HG03066 (cell line): ENCODE data around the gene FLT4.

ENCODE experiments used
- ATAC-seq: cut with Tn5 transposase; IDR thresholded peaks from one replicate; pipeline ENCODE4 v1.9.1; 2021; ENCODE audit warnings: low read depth; ENCODE audit not compliant: unreplicated experiment

The FLT4 gene

DNA sequence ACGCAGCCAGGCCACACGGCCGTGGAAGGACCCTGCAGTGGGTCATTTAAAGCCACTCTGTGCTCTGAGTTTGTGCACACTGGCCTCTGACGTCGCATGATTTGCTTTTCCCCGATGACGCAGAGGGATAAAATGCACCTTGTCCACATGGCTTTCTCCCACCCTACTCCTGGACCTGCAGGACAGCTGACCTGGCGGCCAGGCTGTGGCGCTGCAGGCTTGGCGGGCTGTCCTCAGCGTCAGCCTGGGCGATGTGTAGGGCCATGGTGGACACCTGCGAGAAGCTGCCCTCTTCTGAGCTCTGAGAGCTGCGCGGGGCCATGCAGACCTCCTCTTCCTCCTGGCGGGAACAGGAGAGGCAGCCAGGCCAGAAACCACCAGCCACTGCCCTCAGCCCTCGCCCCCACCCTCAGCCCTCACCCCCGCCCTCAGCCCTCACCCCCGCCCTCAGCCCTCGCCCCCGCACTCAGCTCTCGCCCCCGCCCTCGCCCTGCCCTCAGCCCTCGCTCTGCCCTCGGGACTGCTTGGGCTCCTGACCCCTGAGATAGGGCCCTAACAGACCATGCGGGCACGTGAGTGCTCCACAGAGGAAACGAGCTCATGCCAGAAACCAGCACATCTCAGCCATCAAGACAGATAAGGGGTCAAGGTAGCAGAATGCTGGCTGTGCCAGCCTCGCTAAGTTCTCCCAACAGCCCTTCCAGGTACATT, 38.1 kb downstream of the FLT4 start:
- no peak for ATAC-seq

GRCh38 chr5:180609817-180610550, 39.4 kb downstream of the FLT4 start:
- ATAC-seq, result no peak

GRCh38 chr5:180609386-180609785, 40.0 kb downstream of the FLT4 start:
- no peak for ATAC-seq

DNA sequence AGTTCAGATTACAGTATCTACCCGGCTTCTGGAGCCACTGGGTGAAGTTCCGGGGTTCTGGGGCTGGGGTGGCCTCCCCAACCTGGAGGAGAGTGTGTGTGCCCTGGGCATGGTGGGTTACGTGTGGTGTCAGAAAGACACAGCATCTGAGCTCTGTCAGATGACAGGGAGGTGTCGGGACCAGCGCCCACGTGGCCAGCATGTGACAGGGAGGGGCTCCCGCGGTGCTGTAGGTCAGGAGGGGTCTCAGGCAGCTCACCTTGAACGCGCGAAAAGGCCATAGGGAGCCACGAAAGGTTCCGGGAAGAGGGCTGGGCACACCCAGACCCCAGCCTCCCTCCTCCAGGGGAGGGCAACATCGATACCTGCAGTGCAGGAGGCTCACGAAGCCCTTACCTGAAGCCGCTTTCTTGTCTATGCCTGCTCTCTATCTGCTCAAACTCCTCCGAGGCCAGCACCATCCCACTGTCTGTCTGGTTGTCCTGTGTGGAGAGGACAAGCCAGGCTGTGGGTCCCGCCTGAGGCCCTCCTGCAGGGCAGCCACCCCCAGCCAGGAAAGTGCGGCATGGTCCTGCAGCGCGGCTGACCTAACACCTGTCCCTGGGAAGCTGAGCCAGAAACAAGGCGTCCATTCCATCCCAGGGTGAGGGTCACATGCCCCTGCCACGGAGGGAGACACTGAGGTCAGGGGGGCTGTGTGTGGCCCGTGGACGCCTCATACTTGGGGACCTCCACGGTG, 40.7 kb downstream of the FLT4 start:
- no peak for ATAC-seq

DNA sequence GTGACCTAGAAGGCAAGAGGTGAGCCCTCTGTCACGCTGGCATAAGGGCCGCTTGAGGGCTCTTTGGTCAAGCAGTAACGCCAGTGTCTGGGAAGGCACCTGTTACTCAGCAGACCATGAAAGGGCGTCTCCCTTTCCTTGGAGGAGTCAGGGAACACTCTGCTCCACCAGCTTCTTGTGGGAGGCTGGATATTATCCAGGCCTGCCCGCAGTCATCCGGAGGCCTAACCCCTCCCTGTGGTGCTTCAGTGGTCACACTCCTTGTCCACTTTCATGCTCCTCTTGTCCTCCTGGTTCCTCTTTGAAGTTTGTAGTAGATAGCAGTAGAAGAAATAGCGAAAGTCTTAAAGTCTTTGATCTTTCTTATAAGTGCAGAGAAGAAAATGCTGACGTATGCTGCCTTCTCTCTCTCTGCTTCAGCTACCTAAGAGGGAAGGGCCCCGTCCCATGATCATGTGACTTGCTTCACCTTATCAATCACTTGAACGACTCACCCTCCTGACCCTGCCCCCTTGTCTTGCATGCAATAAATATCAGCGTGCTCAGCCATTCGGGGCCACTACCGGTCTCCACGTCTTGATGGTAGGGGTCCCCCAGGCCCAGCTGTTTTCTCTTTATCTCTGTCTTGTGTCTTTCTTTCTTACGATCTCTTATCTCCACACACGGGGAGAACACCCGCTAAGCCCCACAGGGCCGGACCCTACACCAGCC, 41.4 kb downstream of the FLT4 start:
- ATAC-seq, result no peak

DNA sequence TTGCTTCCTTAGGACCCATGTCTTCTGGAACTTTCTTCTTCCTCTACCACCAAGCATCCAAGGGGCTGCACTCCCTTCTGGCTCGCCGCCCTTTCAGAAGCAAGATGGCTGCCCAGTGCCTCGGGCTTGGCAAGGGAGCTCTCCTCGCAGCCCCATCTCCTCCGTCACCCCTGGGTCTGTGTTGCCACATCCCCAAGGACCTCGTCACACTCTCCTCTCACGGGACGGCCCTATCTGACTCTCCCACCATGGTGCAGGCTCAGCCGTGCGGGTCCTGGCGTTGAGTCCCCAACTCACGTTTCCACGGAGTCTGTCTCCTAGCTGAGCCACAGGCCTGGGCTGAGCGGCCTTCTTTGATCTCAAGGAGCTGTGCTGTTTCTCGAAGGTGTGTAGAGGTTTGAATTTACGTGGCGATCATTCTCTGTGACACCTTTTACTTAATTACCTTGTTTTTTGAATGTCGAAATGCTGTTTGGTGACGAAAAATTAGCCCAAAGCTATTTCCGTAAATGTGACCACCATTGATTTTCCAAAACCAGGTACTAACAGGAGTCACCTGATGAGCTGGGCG, 43.1 kb downstream of the FLT4 start:
- ATAC-seq, result no peak

DNA sequence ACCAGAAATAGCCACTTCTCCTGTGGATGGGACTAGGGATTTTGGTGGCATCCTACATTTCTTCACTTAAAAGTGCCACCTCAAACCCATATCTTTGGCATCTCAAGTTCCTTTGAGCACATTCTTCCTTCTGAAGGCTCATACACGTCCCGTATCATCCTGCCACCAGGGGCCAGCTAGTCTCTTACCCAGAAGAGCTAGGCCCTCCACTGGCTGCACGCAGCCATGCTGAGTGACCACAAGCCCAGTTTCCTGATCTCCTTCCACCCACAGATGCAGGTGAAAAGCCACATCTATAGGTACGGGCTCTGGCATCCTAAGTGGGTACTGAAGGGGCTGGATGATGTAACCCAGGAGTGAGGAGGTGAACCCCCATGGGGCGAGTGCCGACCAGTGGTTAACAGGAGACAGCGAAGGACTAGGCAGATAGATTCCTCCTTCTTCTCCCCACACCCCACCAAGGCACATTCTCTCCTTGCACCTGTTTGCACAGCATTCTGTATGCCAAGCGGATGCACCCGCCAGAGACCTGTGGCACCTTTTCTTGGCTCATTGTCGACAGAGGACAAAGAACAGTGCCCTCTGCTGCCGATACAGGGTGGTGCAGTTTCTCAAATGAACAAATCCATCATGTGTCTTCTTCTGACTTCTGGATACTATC, 43.7 kb downstream of the FLT4 start:
- no peak for ATAC-seq

DNA sequence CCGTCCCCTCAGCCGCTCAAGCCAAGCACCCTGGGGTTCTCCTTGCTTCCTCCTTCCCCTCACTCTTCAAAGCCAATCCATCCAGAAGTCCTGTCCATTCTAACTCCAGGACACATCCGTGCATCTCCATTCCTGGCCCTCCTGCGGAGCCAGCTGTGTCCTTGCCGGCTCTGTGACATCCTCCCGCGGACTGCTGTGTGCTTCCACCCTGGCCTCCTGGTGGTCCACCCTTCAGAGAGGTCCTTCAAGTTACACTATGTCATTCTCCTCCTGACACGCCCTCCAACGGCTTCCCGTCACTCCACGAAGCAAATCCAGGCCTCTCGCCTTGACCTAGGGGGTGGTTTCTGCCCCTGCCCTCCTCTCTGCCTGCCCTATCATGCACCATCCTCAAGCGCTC, 45.1 kb downstream of the FLT4 start:
- ATAC-seq, result no peak

- no peak for ATAC-seq
Observed at GRCh38 chr5:180603076-180603594, 46.3 kb downstream of the FLT4 start.

- no peak for ATAC-seq
Observed at GRCh38 chr5:180602481-180603075, 46.8 kb downstream of the FLT4 start.

DNA sequence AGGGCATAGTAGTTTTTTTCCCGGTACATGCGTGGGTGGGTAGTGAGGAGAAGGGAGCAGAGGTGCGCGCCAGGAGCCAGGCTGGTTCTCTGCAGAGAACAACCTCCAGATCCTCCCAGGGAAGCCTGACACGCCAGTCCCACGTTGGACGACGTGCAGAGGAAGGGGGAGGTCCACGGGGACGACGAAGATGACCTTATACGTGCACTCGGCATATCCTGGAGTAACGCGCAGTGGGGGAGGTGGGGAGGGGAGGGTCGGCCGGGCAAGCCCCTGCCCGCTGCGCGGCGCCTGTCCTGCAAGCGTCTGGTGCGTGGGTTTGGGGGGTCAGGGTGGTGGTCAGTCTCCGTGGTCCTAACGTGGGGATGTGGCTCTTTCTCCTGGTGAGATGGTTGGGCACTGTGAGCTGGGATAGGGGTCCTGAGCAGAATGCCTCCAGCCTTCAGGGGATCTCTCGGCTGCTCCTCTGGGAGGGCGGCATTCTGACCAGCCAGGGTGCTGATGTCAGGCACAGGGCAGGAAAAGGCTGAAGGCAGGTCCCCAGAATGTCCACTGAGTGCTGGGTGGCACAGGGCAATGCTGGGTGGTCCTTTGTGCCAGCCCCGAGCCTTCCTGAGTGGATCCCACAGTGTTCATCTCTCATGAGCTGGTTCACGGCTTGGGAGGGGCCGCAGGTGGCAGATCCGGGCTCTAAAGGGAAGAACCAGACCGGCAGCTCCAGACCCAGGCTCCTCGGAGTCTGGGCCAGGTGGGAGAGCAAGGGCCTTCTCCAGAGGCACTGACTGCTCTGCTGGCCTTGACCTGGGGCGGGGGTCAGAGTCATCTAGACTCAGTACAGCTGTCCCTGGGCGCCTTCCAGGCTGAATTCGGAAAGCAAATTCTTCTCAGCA, 47.6 kb downstream of the FLT4 start:
- ATAC-seq, result no peak

DNA sequence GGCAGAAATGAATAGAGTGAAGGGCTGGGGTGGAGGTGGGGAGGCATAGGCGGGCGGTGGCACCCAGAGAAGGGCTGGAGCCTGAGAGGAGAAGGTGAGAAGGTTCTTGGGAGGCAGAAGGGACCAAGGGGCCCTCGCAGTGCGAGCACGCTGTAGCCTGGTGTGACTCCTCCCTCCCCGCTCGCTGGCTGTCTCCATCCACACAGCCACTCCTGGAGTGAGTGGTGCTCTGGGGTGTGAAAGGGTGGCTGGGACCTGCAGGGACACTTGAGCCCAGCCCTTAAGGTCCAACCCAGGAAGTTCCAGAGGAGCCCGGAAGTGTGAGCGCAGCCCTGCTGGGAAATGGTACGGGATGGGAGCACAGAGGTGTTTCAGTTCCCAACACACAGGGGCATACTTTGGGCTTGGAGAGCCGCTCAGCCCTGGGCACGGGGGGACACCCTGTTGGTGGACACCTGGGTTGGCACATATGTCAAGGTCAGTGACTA, 48.8 kb downstream of the FLT4 start:
- no peak for ATAC-seq

- no peak for ATAC-seq
Observed at GRCh38 chr5:180599981-180600553, 49.3 kb downstream of the FLT4 start.

- ATAC-seq, result no peak
Observed at GRCh38 chr5:180599590-180599914, 49.8 kb downstream of the FLT4 start.

- no peak for ATAC-seq
Observed at GRCh38 chr5:180598797-180599589, 50.4 kb downstream of the FLT4 start.

DNA sequence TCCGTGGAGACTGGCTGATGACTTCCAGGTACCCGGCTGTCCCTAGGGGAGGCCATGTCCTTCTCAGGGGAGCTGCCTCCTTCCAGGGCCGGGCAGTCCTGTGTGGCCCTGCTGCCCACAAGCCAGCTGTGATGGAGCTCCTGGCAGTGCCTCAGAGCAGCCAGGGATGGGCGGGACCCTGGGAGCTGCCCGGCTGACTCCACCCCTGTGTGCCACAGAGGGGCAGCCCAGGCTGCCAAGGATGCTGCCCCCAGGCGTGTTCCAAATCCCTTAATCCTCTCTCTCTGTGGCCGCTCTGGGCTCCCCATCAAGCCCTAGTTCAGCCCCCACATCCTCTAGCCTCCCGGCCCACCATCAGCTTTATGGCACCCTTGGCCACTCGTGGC, 51.1 kb downstream of the FLT4 start:
- ATAC-seq, result no peak

DNA sequence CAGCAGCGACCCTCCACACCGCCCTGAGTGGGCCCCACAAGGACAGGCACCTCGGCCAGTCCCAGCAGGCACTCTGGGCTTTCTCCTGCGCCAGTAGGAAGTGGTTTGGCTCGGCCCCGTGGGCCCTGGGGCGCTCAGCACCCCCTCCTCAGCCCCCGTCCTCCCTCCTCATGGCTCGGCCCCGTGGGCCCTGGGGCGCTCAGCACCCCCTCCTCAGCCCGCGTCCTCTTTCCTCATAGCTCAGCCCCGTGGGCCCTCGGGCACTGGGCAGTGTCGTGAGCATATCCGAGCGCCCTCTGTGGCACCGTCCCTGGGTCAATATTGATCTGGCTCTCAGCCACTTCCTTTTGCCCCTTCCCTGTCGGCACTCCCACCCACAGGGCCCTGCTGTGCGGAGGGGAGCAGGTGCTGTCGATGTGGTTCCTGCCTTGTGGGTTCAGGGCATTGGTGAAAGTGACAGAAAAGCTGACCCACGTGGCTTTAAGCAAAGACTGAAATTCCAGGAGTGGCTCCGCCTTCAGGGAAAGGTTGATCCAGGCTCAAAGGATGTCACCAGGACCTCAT, 52.6 kb downstream of the FLT4 start:
- no peak for ATAC-seq
